GM23338 (cell line): ENCODE data around the gene ABHD6. TPM values are rescaled to one million over a fixed set of nuclear protein-coding genes. Genes with fewer than 3 reads are reported as not detected.

ENCODE experiments used
- ATAC-seq: fragments of 200-7000 bp; cut with Tn5 transposase; 3 replicates; pipeline ENCODE4 v1.9.1; 2020
- DNase-seq: peaks from one replicate; pipeline ENCODE4 v3.0.0-alpha.2; 2015; ENCODE audit warnings: low spot score
- H2AFZ ChIP-seq: fragments of 200-600 bp; sonication (generic); 2 replicates; pipeline ENCODE4 v1.8.0; 2016; ENCODE audit warnings: antibody characterized with exemption, mild to moderate bottlenecking, moderate library complexity
- H3F3A ChIP-seq: fragments of 200-600 bp; sonication (generic); replicated peaks from 2 replicates; pipeline ENCODE4 v1.8.0; 2017; ENCODE audit warnings: antibody characterized with exemption, mixed run types, low read depth
- H3K27ac ChIP-seq: fragments of 200-600 bp; sonication (generic); 2 replicates; pipeline ENCODE4 v1.6.1; 2016; ENCODE audit warnings: low read depth
- H3K27me3 ChIP-seq: fragments of 200-600 bp; sonication (generic); 2 replicates; pipeline ENCODE4 v1.8.0; 2016; ENCODE audit warnings: mild to moderate bottlenecking, mixed run types, moderate library complexity; ENCODE audit not compliant: insufficient read depth
- H3K36me3 ChIP-seq: fragments of 200-600 bp; sonication (generic); 2 replicates; pipeline ENCODE4 v1.8.0; 2016; ENCODE audit warnings: mild to moderate bottlenecking; ENCODE audit not compliant: insufficient read depth
- H3K4me1 ChIP-seq: fragments of 200-600 bp; sonication (generic); 2 replicates; pipeline ENCODE4 v1.8.0; 2016; ENCODE audit warnings: mild to moderate bottlenecking, moderate library complexity; ENCODE audit not compliant: insufficient read depth
- H3K4me2 ChIP-seq: fragments of 200-600 bp; sonication (generic); 2 replicates; pipeline ENCODE4 v1.7.1; 2017; ENCODE audit warnings: mixed run types
- H3K4me3 ChIP-seq: fragments of 200-600 bp; sonication (generic); 2 replicates; pipeline ENCODE4 v1.6.1; 2016; ENCODE audit warnings: mixed run types
- H3K79me2 ChIP-seq: fragments of 200-600 bp; sonication (generic); replicated peaks from 2 replicates; pipeline ENCODE4 v1.8.0; 2017; ENCODE audit warnings: mild to moderate bottlenecking; ENCODE audit not compliant: insufficient read depth
- H3K9me2 ChIP-seq: fragments of 200-600 bp; sonication (generic); 2 replicates; pipeline ENCODE4 v1.8.0; 2017; ENCODE audit not compliant: insufficient read depth
- H4K20me1 ChIP-seq: fragments of 200-600 bp; sonication (generic); replicated peaks from 2 replicates; pipeline ENCODE4 v1.8.0; 2017; ENCODE audit warnings: mild to moderate bottlenecking; ENCODE audit not compliant: insufficient read depth
- H3K27ac Mint-ChIP-seq: 2 replicates; pipeline ENCODE4 v1.8.0; 2020; ENCODE audit warnings: inconsistent platforms, mild to moderate bottlenecking, moderate library complexity, mixed read lengths
- H3K27me3 Mint-ChIP-seq: 3 replicates; pipeline ENCODE4 v1.8.0; 2022; ENCODE audit warnings: low read depth, mild to moderate bottlenecking, moderate library complexity, mixed read lengths, inconsistent platforms; ENCODE audit not compliant: insufficient read depth, poor library complexity
- H3K36me3 Mint-ChIP-seq: 3 replicates; pipeline ENCODE4 v1.8.0; 2021; ENCODE audit warnings: low read depth, mild to moderate bottlenecking, inconsistent platforms, moderate library complexity, mixed read lengths
- H3K4me1 Mint-ChIP-seq: 3 replicates; pipeline ENCODE4 v1.8.0; 2020; ENCODE audit warnings: mild to moderate bottlenecking, inconsistent platforms, mixed read lengths
- H3K4me3 Mint-ChIP-seq: 3 replicates; pipeline ENCODE4 v1.8.0; 2021; ENCODE audit warnings: moderate library complexity, mild to moderate bottlenecking, inconsistent platforms, mixed read lengths
- H3K9me3 Mint-ChIP-seq: 3 replicates; pipeline ENCODE4 v1.8.0; 2020; ENCODE audit warnings: moderate library complexity, mild to moderate bottlenecking, inconsistent platforms, mixed read lengths
- CREB1 ChIP-seq: fragments of 250-450 bp; sonication (Bioruptor Pico); IDR thresholded peaks from 2 replicates; pipeline ENCODE4 v1.5.0; 2020; ENCODE audit warnings: low read depth, mild to moderate bottlenecking, moderate library complexity
- CTCF ChIP-seq, 2 experiments: fragments of 200-600 bp in 1 of 2; sonication (generic) in 1 of 2; conservative IDR thresholded peaks; 2 replicates each; pipeline versions ENCODE4 v1.5.1 to v1.6.1; 2016 to 2017; ENCODE audit warnings: antibody characterized with exemption in 2 of 2, low read depth in 2 of 2, mild to moderate bottlenecking in 2 of 2, moderate library complexity in 1 of 2
- EZH2 ChIP-seq: fragments of 200-600 bp; sonication (generic); IDR thresholded peaks from one replicate; pipeline ENCODE4 v1.8.0; 2017; ENCODE audit warnings: antibody characterized with exemption, mild to moderate bottlenecking, low read depth; ENCODE audit not compliant: unreplicated experiment
- JUNB ChIP-seq: IDR thresholded peaks from one replicate; pipeline ENCODE4 v1.6.1; 2016; ENCODE audit warnings: antibody characterized with exemption; ENCODE audit not compliant: unreplicated experiment
- NANOG ChIP-seq: IDR thresholded peaks from 2 replicates; pipeline ENCODE4 v1.6.1; 2016; ENCODE audit warnings: antibody characterized with exemption, borderline replicate concordance
- ZNF114 ChIP-seq: fragments of 250-450 bp; sonication (Bioruptor Pico); IDR thresholded peaks from 2 replicates; pipeline ENCODE4 v1.5.0; 2020; ENCODE audit warnings: mild to moderate bottlenecking, moderate library complexity
- ZNF331 ChIP-seq: fragments of 250-450 bp; sonication (Bioruptor Pico); IDR thresholded peaks from 2 replicates; pipeline ENCODE4 v1.5.0; 2020; ENCODE audit warnings: low read depth, mild to moderate bottlenecking, moderate library complexity
- polyA plus RNA-seq: library from polyadenylated mRNA; unstranded; fragments of >200 nt; fragmentation: Nextera tagmentation; extraction: Ambion mirVana; gene quantifications from 2 replicates; pipeline ENCODE4 v1.2.1, GENCODE V29; 2016
- total RNA-seq: library from RNA; depleted of rRNA; stranded (reverse); fragments of >200 nt; shearing (Covaris generic); gene quantifications from 2 replicates; pipeline ENCODE4 v1.2.3, GENCODE V29; 2014
- TF ChIP-seq, protein P1 (sequence below): IDR thresholded peaks from one replicate; pipeline ENCODE4 v1.6.1; 2018; ENCODE audit warnings: antibody characterized with exemption; ENCODE audit not compliant: unreplicated experiment

ABHD6 gene
- total and polyA plus RNA-seq, 2 experiments from 2014 or later, result 3.7 to 5.5 TPM

DNA sequence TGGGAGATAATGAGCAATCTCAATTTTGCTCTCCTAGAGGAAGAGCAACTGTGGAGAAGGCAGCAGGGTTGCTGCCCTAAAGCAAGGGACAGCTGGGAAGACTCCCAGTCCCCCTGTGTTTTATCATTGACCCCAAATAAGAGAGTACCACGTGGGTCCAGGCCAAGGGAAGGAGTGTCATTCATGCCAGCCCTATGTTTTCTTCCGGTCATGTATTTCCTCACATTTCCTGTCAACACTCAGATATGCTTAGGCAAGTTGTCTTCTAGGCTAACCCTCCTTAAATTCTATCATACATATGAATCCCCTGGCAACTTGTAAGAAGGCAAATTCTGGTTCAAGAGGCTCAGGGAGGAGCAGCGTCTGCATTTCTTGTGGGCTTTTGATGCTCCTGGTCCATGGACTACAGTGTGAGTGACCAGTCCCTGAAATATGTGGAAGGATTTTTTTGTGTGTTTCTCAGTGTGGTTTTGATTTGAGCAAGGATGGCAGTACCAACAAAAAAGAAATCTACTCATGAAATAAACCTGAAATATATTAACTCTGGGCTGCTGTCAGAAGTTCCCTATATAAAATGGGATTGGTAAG is 36.5 kb downstream of the ABHD6 start:
- no peaks in the 10 kb centered on the region for H3K27me3 ChIP-seq
- no peak overlapping the region for H3K4me3 Mint-ChIP-seq
- H3K9me3 Mint-ChIP-seq, result peaks cover 3% of the 10 kb centered on the region; the same call in 2 of the 3 replicates
- H3K79me2 ChIP-seq, result no peaks in the 10 kb centered on the region
- DNase-seq (no peak), ATAC-seq (no peak)
- H3F3A ChIP-seq, result no peaks in the 10 kb centered on the region
- H3K4me1 Mint-ChIP-seq, result no peaks in the 10 kb centered on the region
- H3K4me3 ChIP-seq, result no peak overlapping the region
- peaks cover 5% of the 10 kb centered on the region; the same call in 1 of the 2 replicates for H3K9me2 ChIP-seq
- H3K36me3 ChIP-seq, result no peaks in the 10 kb centered on the region
- H3K4me2 ChIP-seq, result no peak overlapping the region
- H3K36me3 Mint-ChIP-seq, result peaks cover 7% of the 10 kb centered on the region; the same call in 2 of the 3 replicates
- H4K20me1 ChIP-seq, result no peaks in the 10 kb centered on the region
- no peak overlapping the region for H2AFZ ChIP-seq
- H3K27me3 Mint-ChIP-seq, result no peaks in the 10 kb centered on the region
- TF ChIP-seq CTCF (conservative IDR thresholded peaks at IDR 0.05; ENCODE audit: low read depth in 2 of 2) (no peak), ZNF114 (no peak), CREB1 (CRISPR knock-in tag) (no peak), ZNF331 (CRISPR knock-in tag) (no peak), NANOG (no peak)
- no peaks in the 10 kb centered on the region for H3K4me1 ChIP-seq
- H3K27ac Mint-ChIP-seq, result no peak overlapping the region
- H3K27ac ChIP-seq, result no peak overlapping the region

DNA sequence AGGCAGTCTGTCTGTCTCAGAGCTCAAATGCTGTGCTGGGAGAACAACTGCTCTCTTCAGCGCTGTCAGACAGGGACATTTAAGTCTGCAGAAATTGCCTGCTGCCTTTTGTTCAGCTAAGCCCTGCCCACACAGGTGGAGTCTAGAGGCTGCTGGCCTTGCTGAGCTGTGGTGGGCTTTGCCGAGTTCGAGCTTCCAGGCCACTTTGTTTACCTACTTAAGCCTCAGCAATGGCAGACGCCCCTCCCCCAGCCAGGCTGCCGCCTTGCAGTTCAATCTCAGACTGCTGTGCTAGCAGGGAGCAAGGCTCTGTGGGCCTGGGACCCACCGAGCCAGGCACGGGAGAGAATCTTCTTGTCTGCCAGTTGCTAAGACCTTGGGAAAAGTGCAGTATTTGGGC is 43.5 kb downstream of the ABHD6 start:
- Mint-ChIP-seq H3K36me3 (peaks cover 19% of the 10 kb centered on the region), H3K4me3 (no peak overlapping the region), H3K27ac (no peak overlapping the region), H3K27me3 (peaks cover 2% of the 10 kb centered on the region), H3K9me3 (peaks cover 9% of the 10 kb centered on the region), H3K4me1 (no peaks in the 10 kb centered on the region)
- H3K4me3 ChIP-seq, result no peak overlapping the region
- no peak for TF ChIP-seq CTCF (conservative IDR thresholded peaks at IDR 0.05; ENCODE audit: low read depth in 2 of 2)
- no peaks in the 10 kb centered on the region for H4K20me1 ChIP-seq
- no peaks in the 10 kb centered on the region for H3F3A ChIP-seq
- no peaks in the 10 kb centered on the region for H3K36me3 ChIP-seq
- H3K27me3 ChIP-seq, result no peaks in the 10 kb centered on the region
- DNase-seq, result no peak
- H2AFZ ChIP-seq, result no peak overlapping the region
- H3K27ac ChIP-seq, result no peak overlapping the region
- H3K79me2 ChIP-seq, result no peaks in the 10 kb centered on the region
- no peak for ATAC-seq
- H3K9me2 ChIP-seq, result no peaks in the 10 kb centered on the region
- no peak overlapping the region for H3K4me2 ChIP-seq
- H3K4me1 ChIP-seq, result no peaks in the 10 kb centered on the region

GRCh38 chr3:58285334-58285733 is 47.7 kb downstream of the ABHD6 start:
- Mint-ChIP-seq H3K36me3 (peaks cover 26% of the 10 kb centered on the region), H3K4me1 (no peaks in the 10 kb centered on the region), H3K4me3 (no peak overlapping the region), H3K27ac (no peak overlapping the region), H3K9me3 (peaks cover 15% of the 10 kb centered on the region), H3K27me3 (peaks cover 3% of the 10 kb centered on the region)
- no peak overlapping the region for H3K4me3 ChIP-seq
- no peak overlapping the region for H3K4me2 ChIP-seq
- H2AFZ ChIP-seq, result no peak overlapping the region
- H4K20me1 ChIP-seq, result no peaks in the 10 kb centered on the region
- no peaks in the 10 kb centered on the region for H3K36me3 ChIP-seq
- no peaks in the 10 kb centered on the region for H3K9me2 ChIP-seq
- ATAC-seq (no peak), DNase-seq (no peak)
- H3K4me1 ChIP-seq, result no peaks in the 10 kb centered on the region
- no peaks in the 10 kb centered on the region for H3K27me3 ChIP-seq
- H3F3A ChIP-seq, result no peaks in the 10 kb centered on the region
- H3K79me2 ChIP-seq, result no peaks in the 10 kb centered on the region
- H3K27ac ChIP-seq, result no peak overlapping the region
- no peak for TF ChIP-seq EZH2
- TF ChIP-seq, protein P1, sequence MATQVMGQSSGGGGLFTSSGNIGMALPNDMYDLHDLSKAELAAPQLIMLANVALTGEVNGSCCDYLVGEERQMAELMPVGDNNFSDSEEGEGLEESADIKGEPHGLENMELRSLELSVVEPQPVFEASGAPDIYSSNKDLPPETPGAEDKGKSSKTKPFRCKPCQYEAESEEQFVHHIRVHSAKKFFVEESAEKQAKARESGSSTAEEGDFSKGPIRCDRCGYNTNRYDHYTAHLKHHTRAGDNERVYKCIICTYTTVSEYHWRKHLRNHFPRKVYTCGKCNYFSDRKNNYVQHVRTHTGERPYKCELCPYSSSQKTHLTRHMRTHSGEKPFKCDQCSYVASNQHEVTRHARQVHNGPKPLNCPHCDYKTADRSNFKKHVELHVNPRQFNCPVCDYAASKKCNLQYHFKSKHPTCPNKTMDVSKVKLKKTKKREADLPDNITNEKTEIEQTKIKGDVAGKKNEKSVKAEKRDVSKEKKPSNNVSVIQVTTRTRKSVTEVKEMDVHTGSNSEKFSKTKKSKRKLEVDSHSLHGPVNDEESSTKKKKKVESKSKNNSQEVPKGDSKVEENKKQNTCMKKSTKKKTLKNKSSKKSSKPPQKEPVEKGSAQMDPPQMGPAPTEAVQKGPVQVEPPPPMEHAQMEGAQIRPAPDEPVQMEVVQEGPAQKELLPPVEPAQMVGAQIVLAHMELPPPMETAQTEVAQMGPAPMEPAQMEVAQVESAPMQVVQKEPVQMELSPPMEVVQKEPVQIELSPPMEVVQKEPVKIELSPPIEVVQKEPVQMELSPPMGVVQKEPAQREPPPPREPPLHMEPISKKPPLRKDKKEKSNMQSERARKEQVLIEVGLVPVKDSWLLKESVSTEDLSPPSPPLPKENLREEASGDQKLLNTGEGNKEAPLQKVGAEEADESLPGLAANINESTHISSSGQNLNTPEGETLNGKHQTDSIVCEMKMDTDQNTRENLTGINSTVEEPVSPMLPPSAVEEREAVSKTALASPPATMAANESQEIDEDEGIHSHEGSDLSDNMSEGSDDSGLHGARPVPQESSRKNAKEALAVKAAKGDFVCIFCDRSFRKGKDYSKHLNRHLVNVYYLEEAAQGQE, result no peak
- TF ChIP-seq CTCF (conservative IDR thresholded peaks at IDR 0.05; ENCODE audit: low read depth in 2 of 2), result no peak
- no peak for TF ChIP-seq JUNB
- no peak for TF ChIP-seq CREB1 (CRISPR knock-in tag)
- no peak for TF ChIP-seq NANOG
